Heart left ventricle (tissue), 16 donors: Measurements from ENCODE around the gene PFN4. TPM values are rescaled to one million over a fixed set of nuclear protein-coding genes. Genes with fewer than 3 reads are reported as not detected.

ENCODE experiments used
- ATAC-seq, 4 donors: fragments of 200-7000 bp; cut with Tn5 transposase; one replicate each; pipeline ENCODE4 v1.9.1; 2020 to 2022; ENCODE audit warnings: moderate library complexity in 4 of 4, mild to moderate bottlenecking in 3 of 4, moderate number of reproducible peaks in 1 of 4
- DNase-seq, 5 donors: peaks; one replicate each; pipeline ENCODE4 v3.0.0-alpha.2; 2020
- H3K27ac ChIP-seq, 12 donors: fragments of 200-600 bp; sonication (generic) in 4 of 12; one replicate each; pipeline versions ENCODE4 v1.5.0 to v1.8.0; 2016 to 2022; ENCODE audit warnings: mild to moderate bottlenecking in 2 of 12
- H3K27me3 ChIP-seq, 9 donors: fragments of 200-600 bp; sonication (generic) in 2 of 9; one replicate each; pipeline versions ENCODE4 v1.5.1 to v1.8.0; 2016 to 2022; ENCODE audit warnings: mild to moderate bottlenecking in 3 of 9
- H3K36me3 ChIP-seq, 9 donors: fragments of 200-600 bp; sonication (generic) in 2 of 9; one replicate each; pipeline versions ENCODE4 v1.5.0 to v1.8.0; 2018 to 2022; ENCODE audit warnings: mild to moderate bottlenecking in 2 of 9
- H3K4me1 ChIP-seq, 12 donors: fragments of 200-600 bp; sonication (generic) in 4 of 12; one replicate each; pipeline versions ENCODE4 v1.5.0 to v1.8.0; 2016 to 2022; ENCODE audit warnings: mild to moderate bottlenecking in 3 of 12
- H3K4me3 ChIP-seq, 12 donors: fragments of 200-600 bp; sonication (generic) in 4 of 12; one replicate each; pipeline versions ENCODE4 v1.5.0 to v1.8.0; 2017 to 2022; ENCODE audit warnings: mild to moderate bottlenecking in 9 of 12, moderate library complexity in 4 of 12
- H3K9me3 ChIP-seq, 12 donors: fragments of 200-600 bp; sonication (generic) in 4 of 12; one replicate each; pipeline versions ENCODE4 v1.5.0 to v1.8.0; 2016 to 2022; ENCODE audit warnings: mild to moderate bottlenecking in 1 of 12
- CTCF ChIP-seq, 12 donors: fragments of 200-600 bp; sonication (generic) in 4 of 12; IDR thresholded peaks; one replicate each; pipeline versions ENCODE4 v1.5.0 to v1.8.0; 2018 to 2022; ENCODE audit warnings: antibody characterized with exemption in 12 of 12, mild to moderate bottlenecking in 5 of 12
- POLR2A ChIP-seq, 2 donors: fragments of 450-650 bp; IDR thresholded peaks; one replicate each; pipeline ENCODE4 v1.6.1; 2017; ENCODE audit warnings: antibody characterized with exemption in 2 of 2, mild to moderate bottlenecking in 2 of 2, moderate library complexity in 2 of 2
- WGBS, 4 donors: extraction: QIAGEN DNeasy Blood & Tissue Kit in 2 of 4; methylation state at CpG; one replicate each; pipeline versions ENCODE4 v1.1.5 to v1.1.7; 2013 to 2018; 5-methylcytosine and 5-hydroxymethylcytosine counted together
- intact Hi-C, 10 donors: fragments of 100-400 bp; cut with DNase I; formaldehyde crosslinking; loops; one replicate each; pipeline versions ENCODE4 v1.11.1 to v1.14.2; 2022
- polyA plus RNA-seq, 2 donors: library from polyadenylated mRNA; stranded (reverse); fragments of 200-250 nt; gene quantifications; one replicate each; pipeline ENCODE4 v1.2.3, GENCODE V29; 2013
- total RNA-seq, 9 donors: library from RNA; depleted of rRNA in 2 of 9; stranded (reverse); fragments of >200 nt in 2 of 9; fragmentation: NEBNext Ultra II Directional in 3 of 9; extraction: Animal tissue kit (Norgen Biotek cat#: 25700) in 3 of 9; gene quantifications; one replicate each; pipeline versions ENCODE4 v1.1.0 to v1.2.4, GENCODE V29; 2016 to 2023
- donor health status: ischemic (EF 13 %, LVEDD 7.1; RV severe dilation, severe dysfunction).
- donor health status: healthy with polysubstance abuse.
- donor health status: DM: no; HTN: yes; CAD: no.
- donor health status: DM: no; HTN: no; CAD: no.
- donor health status: ischemic (EF 25% LVEDD 6.9; RV normal size, moderate dysfunction).
- donor health status: ischemic (EF 25% LVEDD 5.7; RV mildly dilated, moderate dysfunction).
- donor health status: healthy.
- donor health status: DM: yes; HTN: yes; CAD: no.
- donor health status: ischemic (EF 35%, LVEDD 5.7; RV mildly dilated, moderate dysfunction).
- donor health status: nonischemic (EF 11% LVEDD 7.7; RV severe dilation, severe dysfunction).
- donor health status: DM: yes; HTN: yes; CAD: no.
- donor health status: PGD.
- donor health status: ischemic (EF 29% LVEDD 5.4; RV normal size, mild dysfunction).
- donor health status: nonischemic (EF 23%, LVEDD 6.1; RV moderate dilation, normal function).

Gene PFN4
- total and polyA plus RNA-seq, 11 donors, result 0.14 to 2.1 (median 0.59) TPM; not detected in 4

- no peak for ATAC-seq
- Histone ChIP-seq H3K27me3 (no peaks in the 10 kb centered on the region), H3K27ac (no peak overlapping the region), H3K36me3 (peaks cover 0 to 29% (median 4%) of the 10 kb centered on the region in 9 donors), H3K4me3 (no peak overlapping the region), H3K4me1 (no peaks in the 10 kb centered on the region), H3K9me3 (peaks cover 0 to 7% (median 0%) of the 10 kb centered on the region in 12 donors)
- TF ChIP-seq CTCF (IDR thresholded peaks at IDR 0.05) (no peak), POLR2A (IDR thresholded peaks at IDR 0.05) (no peak)
- 82 to 93% (median 86%) methylated on average over 2 of the region's 2 CpGs for WGBS, 4 donors
- no peak for DNase-seq
- intact Hi-C loops, result no loop called here
Observed at GRCh38 chr2:24163601-24164000, 40.5 kb upstream of the PFN4 start.

- no peaks in the 10 kb centered on the region for H3K27me3 ChIP-seq
- H3K4me1 ChIP-seq, result no peaks in the 10 kb centered on the region
- H3K36me3 ChIP-seq, result peaks cover 0 to 33% (median 4%) of the 10 kb centered on the region in 9 donors
- DNase-seq, result no peak
- no peak overlapping the region for H3K27ac ChIP-seq
- no peak overlapping the region for H3K4me3 ChIP-seq
- H3K9me3 ChIP-seq, result peaks cover 0 to 7% (median 0%) of the 10 kb centered on the region in 12 donors
- 44 to 68% (median 58%) methylated on average over 2 to 3 of the region's 3 CpGs for WGBS, 4 donors
- no peak for ATAC-seq
- intact Hi-C loops, result no loop called here
- TF ChIP-seq POLR2A (IDR thresholded peaks at IDR 0.05) (no peak), CTCF (IDR thresholded peaks at IDR 0.05) (no peak)
Observed at GRCh38 chr2:24163186-24163585, 40.1 kb upstream of the PFN4 start.

GRCh38 chr2:24162494-24162893, 39.4 kb upstream of the PFN4 start:
- Histone ChIP-seq H3K27me3 (no peaks in the 10 kb centered on the region), H3K4me1 (no peaks in the 10 kb centered on the region), H3K27ac (no peak overlapping the region), H3K4me3 (no peak overlapping the region), H3K36me3 (peaks cover 0 to 33% (median 4%) of the 10 kb centered on the region in 9 donors), H3K9me3 (peaks cover 0 to 7% (median 0%) of the 10 kb centered on the region in 12 donors)
- no peak for ATAC-seq
- no peak for DNase-seq
- intact Hi-C loops, result no loop called here
- TF ChIP-seq CTCF (IDR thresholded peaks at IDR 0.05) (no peak), POLR2A (IDR thresholded peaks at IDR 0.05) (no peak)
- WGBS, 4 donors, result 97 to 100% (median 99%) methylated on average over 1 of the region's 1 CpG

GRCh38 chr2:24160761-24161160, 37.6 kb upstream of the PFN4 start:
- H3K4me1 ChIP-seq, result no peaks in the 10 kb centered on the region
- peaks cover 0 to 45% (median 4%) of the 10 kb centered on the region in 9 donors for H3K36me3 ChIP-seq
- intact Hi-C loops, result no loop called here
- peaks cover 0 to 7% (median 0%) of the 10 kb centered on the region in 12 donors for H3K9me3 ChIP-seq
- no peak for ATAC-seq
- H3K27me3 ChIP-seq, result no peaks in the 10 kb centered on the region
- H3K4me3 ChIP-seq, result no peak overlapping the region
- TF ChIP-seq CTCF (IDR thresholded peaks at IDR 0.05), result no peak
- no peak for DNase-seq
- no peak overlapping the region for H3K27ac ChIP-seq
